CD4-positive, alpha-beta T cell (primary cell): ENCODE data around the gene PRKN. TPM values are rescaled to one million over a fixed set of nuclear protein-coding genes. Genes with fewer than 3 reads are reported as not detected.

ENCODE experiments used
- ATAC-seq: fragments of 200-7000 bp; cut with Tn5 transposase; one replicate; pipeline ENCODE4 v1.10.0; 2022; ENCODE audit warnings: mild to moderate bottlenecking; ENCODE audit not compliant: poor library complexity
- CTCF ChIA-PET: fragments of 350-600 bp; sonication (Branson Sonifier 250); formaldehyde crosslinking; loops from one replicate; lab custom pipeline; 2021; ENCODE audit warnings: antibody characterized with exemption, inconsistent platforms; lab: Charles Lee
- POLR2A ChIA-PET: fragments of 350-600 bp; sonication (Branson Sonifier 250); formaldehyde crosslinking; loops from one replicate; lab custom pipeline; 2021; ENCODE audit warnings: antibody characterized with exemption, inconsistent platforms; lab: Charles Lee
- DNase-seq, 14 experiments: peaks; one replicate each; pipeline ENCODE4 v3.0.0-alpha.2; 2013 to 2020; ENCODE audit warnings: mixed read lengths in 2 of 14
- H3K27ac ChIP-seq, 2 donors: one replicate each; pipeline versions ENCODE4 v1.5.1 to v1.7.0; 2013; ENCODE audit warnings: low read length in 2 of 2, low read depth in 1 of 2, mild to moderate bottlenecking in 1 of 2
- H3K27me3 ChIP-seq, 2 experiments: 1 replicate in 1 of 2; 2 replicates in 1 of 2; pipeline versions ENCODE4 v1.6.1 to v1.7.0; 2013; ENCODE audit warnings: low read length in 2 of 2, control low read depth in 1 of 2, mild to moderate bottlenecking in 1 of 2, moderate library complexity in 1 of 2; ENCODE audit not compliant: insufficient read depth in 2 of 2, control insufficient read depth in 1 of 2
- H3K36me3 ChIP-seq: one replicate; pipeline ENCODE4 v1.6.1; 2013; ENCODE audit warnings: low read length, control low read depth; ENCODE audit not compliant: insufficient read depth
- H3K4me1 ChIP-seq: one replicate; pipeline ENCODE4 v1.6.1; 2013; ENCODE audit warnings: low read length, control low read depth; ENCODE audit not compliant: insufficient read depth
- H3K4me3 ChIP-seq: one replicate; pipeline ENCODE4 v1.5.1; 2013; ENCODE audit warnings: mild to moderate bottlenecking, low read length, moderate library complexity
- H3K9me3 ChIP-seq, 2 experiments: 1 replicate in 1 of 2; 2 replicates in 1 of 2; pipeline versions ENCODE4 v1.6.1 to v1.7.0; 2013; ENCODE audit warnings: low read length in 2 of 2, mild to moderate bottlenecking in 2 of 2, control low read depth in 1 of 2, moderate library complexity in 1 of 2; ENCODE audit not compliant: control insufficient read depth in 1 of 2, insufficient read depth in 1 of 2
- H3K27ac Mint-ChIP-seq: one replicate; pipeline ENCODE4 v1.8.0; 2020; ENCODE audit warnings: mixed read lengths
- H3K27me3 Mint-ChIP-seq: one replicate; pipeline ENCODE4 v1.8.0; 2021; ENCODE audit warnings: mixed read lengths
- H3K36me3 Mint-ChIP-seq: one replicate; pipeline ENCODE4 v1.8.0; 2021; ENCODE audit warnings: low read depth, mixed read lengths
- H3K4me1 Mint-ChIP-seq: one replicate; pipeline ENCODE4 v1.8.0; 2021; ENCODE audit warnings: low read depth, mixed read lengths
- H3K4me3 Mint-ChIP-seq: one replicate; pipeline ENCODE4 v1.8.0; 2020; ENCODE audit warnings: mild to moderate bottlenecking, mixed read lengths
- H3K9me3 Mint-ChIP-seq: one replicate; pipeline ENCODE4 v1.8.0; 2020; ENCODE audit warnings: mixed read lengths
- CTCF ChIP-seq: fragments of 200-600 bp; IDR thresholded peaks from one replicate; pipeline ENCODE4 v1.8.0; 2022; ENCODE audit warnings: antibody characterized with exemption, mild to moderate bottlenecking
- intact Hi-C, 2 experiments: fragments of 100-400 bp; cut with DNase I in 1 of 2; cut with micrococcal nuclease in 1 of 2; formaldehyde crosslinking; loops; one replicate each; pipeline versions ENCODE4 v1.15.1 to v1.9.0; 2023 to 2025; cut with DNase I, micrococcal nuclease
- total RNA-seq, 174 experiments: library from RNA in 2 of 174; stranded (reverse) in 2 of 174; gene quantifications; one replicate each; pipeline ENCODE4 v1.2.3 and lab custom pipeline; 2021 to 2026

The PRKN gene
- total RNA-seq, 2 experiments from 2014 or later, result 5.2 to 5.4 TPM

- Histone ChIP-seq H3K27me3 (no peaks in the 10 kb centered on the region), H3K27ac (no peak overlapping the region), H3K4me1 (no peaks in the 10 kb centered on the region), H3K36me3 (no peaks in the 10 kb centered on the region), H3K9me3 (peaks cover 0 to 3% of the 10 kb centered on the region in 2 experiments), H3K4me3 (no peak overlapping the region)
- H3K27ac Mint-ChIP-seq, result no peak overlapping the region
- no peak for TF ChIP-seq CTCF
- no peaks in the 10 kb centered on the region for H3K4me1 Mint-ChIP-seq
- CTCF ChIA-PET, result no interaction called here
- no peak overlapping the region for H3K4me3 Mint-ChIP-seq
- ATAC-seq, result no peak
- H3K27me3 Mint-ChIP-seq, result no peaks in the 10 kb centered on the region
- no peaks in the 10 kb centered on the region for H3K36me3 Mint-ChIP-seq
- POLR2A ChIA-PET, result no interaction called here
- H3K9me3 Mint-ChIP-seq, result peaks cover 5% of the 10 kb centered on the region
- DNase-seq, result no peak
- intact Hi-C loops, result no loop called here
Measured at GRCh38 chr6:162463576-162463975, 264.0 kb downstream of the PRKN start.

- no peak for ATAC-seq
- Histone ChIP-seq H3K27me3 (no peaks in the 10 kb centered on the region), H3K4me1 (no peaks in the 10 kb centered on the region), H3K27ac (no peak overlapping the region), H3K36me3 (no peaks in the 10 kb centered on the region), H3K9me3 (peaks cover 0 to 3% of the 10 kb centered on the region in 2 experiments), H3K4me3 (no peak overlapping the region)
- H3K9me3 Mint-ChIP-seq, result peaks cover 5% of the 10 kb centered on the region
- no peaks in the 10 kb centered on the region for H3K4me1 Mint-ChIP-seq
- POLR2A ChIA-PET, result no interaction called here
- intact Hi-C loops, result no loop called here
- no peak overlapping the region for H3K4me3 Mint-ChIP-seq
- DNase-seq, result no peak
- H3K27ac Mint-ChIP-seq, result no peak overlapping the region
- CTCF ChIA-PET, result no interaction called here
- no peak for TF ChIP-seq CTCF
- H3K36me3 Mint-ChIP-seq, result peaks cover 6% of the 10 kb centered on the region
- no peaks in the 10 kb centered on the region for H3K27me3 Mint-ChIP-seq
Measured at GRCh38 chr6:162459985-162460384, 267.6 kb downstream of the PRKN start.

GRCh38 chr6:162450358-162450757 lies 277.2 kb downstream of the PRKN start:
- Histone ChIP-seq H3K9me3 (no peaks in the 10 kb centered on the region), H3K27ac (no peak overlapping the region), H3K27me3 (no peaks in the 10 kb centered on the region), H3K4me3 (no peak overlapping the region), H3K4me1 (no peaks in the 10 kb centered on the region), H3K36me3 (no peaks in the 10 kb centered on the region)
- no peak for TF ChIP-seq CTCF
- Mint-ChIP-seq H3K9me3 (peaks cover 4% of the 10 kb centered on the region), H3K4me3 (no peak overlapping the region), H3K27ac (no peak overlapping the region), H3K4me1 (no peaks in the 10 kb centered on the region), H3K27me3 (no peaks in the 10 kb centered on the region), H3K36me3 (peaks cover 14% of the 10 kb centered on the region)
- intact Hi-C loops, result no loop called here
- CTCF ChIA-PET, result no interaction called here
- ATAC-seq, result no peak
- POLR2A ChIA-PET, result no interaction called here
- no peak for DNase-seq
